ENCODE measurements around the gene ALKBH1.

DNA sequence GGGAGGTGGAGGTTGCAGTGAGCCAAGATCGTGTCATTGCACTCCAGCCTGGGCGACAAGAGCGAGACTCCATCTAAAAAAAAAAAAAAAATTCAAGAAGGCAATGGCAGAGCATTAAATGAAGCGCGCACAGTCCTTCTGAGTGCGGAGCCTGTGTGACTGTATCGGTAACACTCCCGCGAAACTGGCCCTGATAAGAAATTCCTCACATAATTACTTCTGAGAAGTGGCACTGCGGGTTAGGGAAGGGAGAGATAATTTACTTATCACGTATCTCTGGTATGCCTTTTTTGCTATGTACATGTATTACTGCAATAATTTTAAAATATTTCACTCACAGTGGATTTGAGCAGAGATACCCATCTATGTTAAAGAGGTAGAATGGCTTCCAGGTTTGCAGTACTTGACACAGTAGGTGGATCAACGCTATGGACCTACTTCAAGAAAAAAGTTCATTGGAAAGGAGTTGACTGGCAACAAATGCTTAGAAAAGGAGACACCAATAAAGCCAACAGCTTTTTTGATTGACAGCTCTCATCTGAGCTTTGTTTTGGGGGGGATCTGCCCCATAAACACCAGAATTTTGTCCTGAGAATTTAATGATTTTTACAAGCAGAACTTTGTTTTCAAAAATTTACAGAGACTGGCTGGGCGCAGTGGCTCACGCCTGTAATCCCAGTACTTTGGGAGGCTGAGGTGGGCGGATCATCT, 62.1 kb downstream of the ALKBH1 start:
- TF ChIP-seq, protein P1, sequence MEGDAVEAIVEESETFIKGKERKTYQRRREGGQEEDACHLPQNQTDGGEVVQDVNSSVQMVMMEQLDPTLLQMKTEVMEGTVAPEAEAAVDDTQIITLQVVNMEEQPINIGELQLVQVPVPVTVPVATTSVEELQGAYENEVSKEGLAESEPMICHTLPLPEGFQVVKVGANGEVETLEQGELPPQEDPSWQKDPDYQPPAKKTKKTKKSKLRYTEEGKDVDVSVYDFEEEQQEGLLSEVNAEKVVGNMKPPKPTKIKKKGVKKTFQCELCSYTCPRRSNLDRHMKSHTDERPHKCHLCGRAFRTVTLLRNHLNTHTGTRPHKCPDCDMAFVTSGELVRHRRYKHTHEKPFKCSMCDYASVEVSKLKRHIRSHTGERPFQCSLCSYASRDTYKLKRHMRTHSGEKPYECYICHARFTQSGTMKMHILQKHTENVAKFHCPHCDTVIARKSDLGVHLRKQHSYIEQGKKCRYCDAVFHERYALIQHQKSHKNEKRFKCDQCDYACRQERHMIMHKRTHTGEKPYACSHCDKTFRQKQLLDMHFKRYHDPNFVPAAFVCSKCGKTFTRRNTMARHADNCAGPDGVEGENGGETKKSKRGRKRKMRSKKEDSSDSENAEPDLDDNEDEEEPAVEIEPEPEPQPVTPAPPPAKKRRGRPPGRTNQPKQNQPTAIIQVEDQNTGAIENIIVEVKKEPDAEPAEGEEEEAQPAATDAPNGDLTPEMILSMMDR (conservative IDR thresholded peaks at IDR 0.05 in 1 of 2, IDR thresholded peaks at IDR 0.05 in 1 of 2; ENCODE audit: low read depth in 1 of 2, low read length in 2 of 2) = no peak
- TF ChIP-seq EZH2 (IDR thresholded peaks at IDR 0.05; ENCODE audit: low read length, missing control alignments) = no peak
